IMR-90 (cell line): ENCODE data around the gene ZNF609. TPM values are rescaled to one million over a fixed set of nuclear protein-coding genes. Genes with fewer than 3 reads are reported as not detected.
A peak's percentile ranks its signal among the peaks of the same experiment; 100 is the strongest.

Source experiments
- ATAC-seq: fragments of 200-7000 bp; cut with Tn5 transposase; 2 replicates; pipeline ENCODE4 v1.9.1; 2020; ENCODE audit warnings: low read depth, mild to moderate bottlenecking, moderate library complexity
- BruUV-seq: library from RNA; stranded (reverse); fragments of 400-500 nt; replicated peaks from 2 replicates; lab custom pipeline; 2021; lab: Mats Ljungman, UMichigan
- CTCF ChIA-PET: fragments of 300-600 bp; formaldehyde crosslinking; extraction: SDS; loops from one replicate; lab custom pipeline; 2021; ENCODE audit warnings: antibody characterized with exemption; lab: Yijun Ruan, JAX
- POLR2A ChIA-PET: fragments of 300-600 bp; sonication (Branson Sonifier 250); formaldehyde crosslinking; loops from one replicate; lab custom pipeline; 2022; ENCODE audit warnings: antibody characterized with exemption; ENCODE audit not compliant: unreplicated experiment; lab: Charles Lee
- DNase-seq: peaks from one replicate; pipeline ENCODE4 v3.0.0; 2013
- H2AFZ ChIP-seq: replicated peaks from 2 replicates; pipeline ENCODE3; 2013; ENCODE audit warnings: low read length, mild to moderate bottlenecking; ENCODE audit not compliant: poor library complexity
- H2AK5ac ChIP-seq: 2 replicates; pipeline ENCODE4 v1.6.1; 2013; ENCODE audit warnings: low read depth, low read length, inconsistent platforms
- H2AK9ac ChIP-seq: replicated peaks from 2 replicates; pipeline ENCODE3; 2013; ENCODE audit warnings: mild to moderate bottlenecking, low read depth, low read length, moderate library complexity; ENCODE audit not compliant: poor library complexity
- H2BK120ac ChIP-seq: 2 replicates; pipeline ENCODE4 v1.6.1; 2013; ENCODE audit warnings: low read depth, low read length, inconsistent platforms
- H2BK15ac ChIP-seq: 3 replicates; pipeline ENCODE4 v1.6.1; 2013; ENCODE audit warnings: low read depth, low read length, inconsistent platforms
- H2BK20ac ChIP-seq: 2 replicates; pipeline ENCODE4 v1.6.1; 2013; ENCODE audit warnings: low read depth, mild to moderate bottlenecking, inconsistent platforms, low read length, moderate library complexity
- H2BK5ac ChIP-seq: 2 replicates; pipeline ENCODE4 v1.6.1; 2013; ENCODE audit warnings: mild to moderate bottlenecking, low read depth, low read length, inconsistent platforms; ENCODE audit not compliant: poor library complexity, severe bottlenecking
- H3K14ac ChIP-seq: replicated peaks from 2 replicates; pipeline ENCODE4 v1.6.1; 2013; ENCODE audit warnings: low read depth, low read length, inconsistent platforms
- H3K18ac ChIP-seq: 2 replicates; pipeline ENCODE4 v1.6.1; 2013; ENCODE audit warnings: low read depth, low read length, control low read depth
- H3K23ac ChIP-seq: 2 replicates; pipeline ENCODE4 v1.6.1; 2013; ENCODE audit warnings: low read depth, low read length, inconsistent platforms
- H3K27ac ChIP-seq: 2 replicates; pipeline ENCODE4 v1.5.1; 2013; ENCODE audit warnings: mild to moderate bottlenecking, control low read depth, low read length; ENCODE audit not compliant: insufficient read depth
- H3K27me3 ChIP-seq: 2 replicates; pipeline ENCODE4 v1.6.1; 2013; ENCODE audit warnings: low read length; ENCODE audit not compliant: control insufficient read depth, insufficient read depth
- H3K36me3 ChIP-seq: 2 replicates; pipeline ENCODE4 v1.6.1; 2013; ENCODE audit warnings: low read length, mixed read lengths; ENCODE audit not compliant: control insufficient read depth, insufficient read depth
- H3K4ac ChIP-seq: 2 replicates; pipeline ENCODE4 v1.6.1; 2013; ENCODE audit warnings: low read depth, low read length, inconsistent platforms
- H3K4me1 ChIP-seq: 2 replicates; pipeline ENCODE4 v1.6.1; 2013; ENCODE audit warnings: low read length, mixed read lengths; ENCODE audit not compliant: control insufficient read depth, insufficient read depth
- H3K4me2 ChIP-seq: 2 replicates; pipeline ENCODE4 v1.6.1; 2013; ENCODE audit warnings: low read depth, mild to moderate bottlenecking, control low read depth, low read length, moderate library complexity
- H3K4me3 ChIP-seq: 2 replicates; pipeline ENCODE4 v1.5.1; 2013; ENCODE audit warnings: low read depth, mild to moderate bottlenecking, control low read depth, low read length, moderate library complexity; ENCODE audit not compliant: insufficient read depth
- H3K56ac ChIP-seq: 2 replicates; pipeline ENCODE4 v1.6.1; 2013; ENCODE audit warnings: low read length, inconsistent platforms; ENCODE audit not compliant: insufficient read depth; ENCODE audit errors: extremely low read depth
- H3K79me1 ChIP-seq, 2 experiments: 2 replicates each; pipeline ENCODE4 v1.6.1; 2013; ENCODE audit warnings: low read length in 2 of 2, inconsistent platforms in 1 of 2, low read depth in 1 of 2
- H3K9ac ChIP-seq: 2 replicates; pipeline ENCODE4 v1.6.1; 2013; ENCODE audit warnings: low read depth, low read length, control low read depth
- H3K9me1 ChIP-seq: 2 replicates; pipeline ENCODE4 v1.6.1; 2013; ENCODE audit warnings: low read length, inconsistent platforms; ENCODE audit not compliant: insufficient read depth
- H3K9me3 ChIP-seq: 2 replicates; pipeline ENCODE4 v1.6.1; 2013; ENCODE audit warnings: low read length; ENCODE audit not compliant: control insufficient read depth, insufficient read depth
- H4K20me1 ChIP-seq: 2 replicates; pipeline ENCODE4 v1.6.1; 2013; ENCODE audit warnings: low read length, inconsistent platforms; ENCODE audit not compliant: insufficient read depth
- H4K5ac ChIP-seq: 2 replicates; pipeline ENCODE4 v1.6.1; 2013; ENCODE audit warnings: mild to moderate bottlenecking, low read depth, low read length, control low read depth
- H4K8ac ChIP-seq, 2 experiments: 2 replicates each; pipeline ENCODE4 v1.6.1; 2013; ENCODE audit warnings: low read depth in 2 of 2, low read length in 2 of 2, control low read depth in 1 of 2, inconsistent platforms in 1 of 2
- H4K91ac ChIP-seq: 2 replicates; pipeline ENCODE4 v1.6.1; 2013; ENCODE audit warnings: low read depth, low read length, inconsistent platforms; ENCODE audit not compliant: insufficient read depth
- CEBPB ChIP-seq: IDR thresholded peaks from 2 replicates; pipeline ENCODE4 v1.6.1; 2012; ENCODE audit warnings: low read depth, low read length, improper control_type of control experiment
- ELK1 ChIP-seq: fragments of 150-350 bp; IDR thresholded peaks from 2 replicates; pipeline ENCODE4 v1.6.1; 2016; ENCODE audit warnings: low read depth, mild to moderate bottlenecking, low read length, moderate library complexity, borderline replicate concordance
- WGBS, 2 experiments: methylation state at CpG; one replicate each; pipeline versions ENCODE4 v1.1.5 to v1.1.7; 2013; ENCODE audit warnings: missing lambda C conversion rate in 2 of 2; ENCODE audit not compliant: insufficient read length in 1 of 2; ENCODE audit errors: extremely low coverage in 2 of 2; 5-methylcytosine and 5-hydroxymethylcytosine counted together
- dilution Hi-C: fragments of 300-500 bp; cut with HindIII; formaldehyde crosslinking; loops from one replicate; pipeline ENCODE4 v1.14.3; 2018; ENCODE audit warnings: low sequenced_read_pairs; ENCODE audit not compliant: unreplicated experiment
- in situ Hi-C: fragments of 300-500 bp; cut with MboI; formaldehyde crosslinking; loops from 3 replicates; pipeline ENCODE4 v1.14.3; 2019; ENCODE audit warnings: low sequenced_read_pairs, inconsistent platforms, mixed read lengths
- intact Hi-C: fragments of 100-400 bp; cut with micrococcal nuclease; formaldehyde crosslinking; loops from 2 replicates; pipeline ENCODE4 v1.10.0; 2022
- polyA plus RNA-seq, 3 experiments: library from polyadenylated mRNA; depleted of rRNA; stranded (reverse); fragments of >200 nt; gene quantifications; 2 replicates each; pipeline ENCODE4 v1.2.3, GENCODE V29; 2012; ENCODE audit warnings: low replicate concordance in 1 of 3
- total RNA-seq: library from RNA; depleted of rRNA; stranded (reverse); fragments of >200 nt; gene quantifications from 2 replicates; pipeline ENCODE4 v1.2.3, GENCODE V29; 2012

Gene ZNF609
- total and polyA plus RNA-seq, 2 of the 4 experiments (the other 2 are of a cell fraction), result 10.4 to 12.5 TPM

- H3K4me2 ChIP-seq, result peak overlapping the region; percentile 76
- H2BK5ac ChIP-seq, result peak overlapping the region; percentile 73
- ATAC-seq (no peak), DNase-seq (peak; percentile 70)
- peaks cover 14% of the 10 kb centered on the region for H3K4me1 ChIP-seq
- H3K79me1 ChIP-seq, result peaks cover 10 to 17% of the 10 kb centered on the region in 2 experiments; a peak in 3 of 4 replicates
- no peak overlapping the region for H2AK9ac ChIP-seq
- H2BK20ac ChIP-seq, result no peak overlapping the region
- peak overlapping the region; percentile 62; the same call in 1 of the 2 replicates for H3K27ac ChIP-seq
- in situ Hi-C loops, result no loop called here
- H3K36me3 ChIP-seq, result peaks cover 1% of the 10 kb centered on the region; the same call in 1 of the 2 replicates
- no peak overlapping the region for H3K23ac ChIP-seq
- no peak overlapping the region; the same call in 1 of the 2 replicates for H3K4ac ChIP-seq
- ChIA-PET CTCF (no interaction called here), POLR2A (no interaction called here)
- H4K91ac ChIP-seq, result no peak overlapping the region
- peak overlapping the region; percentile 43; the same call in 1 of the 2 replicates for H4K5ac ChIP-seq
- dilution Hi-C loops, result no loop called here
- no TSS peak for BruUV-seq
- H3K14ac ChIP-seq, result no peak overlapping the region
- H3K27me3 ChIP-seq, result no peaks in the 10 kb centered on the region
- intact Hi-C loops, result no loop called here
- H3K56ac ChIP-seq, result no peak overlapping the region
- no peak overlapping the region for H2BK120ac ChIP-seq
- peak overlapping the region; percentile 69; the same call in 1 of the 2 replicates for H3K18ac ChIP-seq
- no CpG with 5 or more reads among the region's 1 CpG for WGBS, 2 experiments
- H3K9me1 ChIP-seq, result peaks cover 4% of the 10 kb centered on the region; the same call in 1 of the 2 replicates
- no peak overlapping the region for H3K4me3 ChIP-seq
- no peak overlapping the region for H2AFZ ChIP-seq
- H2BK15ac ChIP-seq, result no peak overlapping the region
- H3K9me3 ChIP-seq, result no peaks in the 10 kb centered on the region
- peak; percentile 79 for TF ChIP-seq CEBPB
- TF ChIP-seq ELK1, result no peak
- H3K9ac ChIP-seq, result no peak overlapping the region
- no peak overlapping the region for H2AK5ac ChIP-seq
- peaks cover 6% of the 10 kb centered on the region for H4K20me1 ChIP-seq
- H4K8ac ChIP-seq, result no peak overlapping the region
Observed at GRCh38 chr15:64456634-64457108, 3.7 kb upstream of the ZNF609 start.
